ENCODE measurements around the gene LRRC37A. TPM values are rescaled to one million over a fixed set of nuclear protein-coding genes. Genes with fewer than 3 reads are reported as not detected.
"Not testable (repeated sequence)": the region's sequence is repeated elsewhere in the genome, so short reads cannot be mapped to it uniquely, and the experiment has no call there.

LRRC37A gene
- polyA plus RNA-seq (ENCODE audit: insufficient read length in 3 of 3), result 1 to 10 TPM; 5.1 to 8.7 (median 6.3) TPM
- long read RNA-seq, donor 1, result 0 reads
- long read RNA-seq, donor 2, result 0 reads
- long read RNA-seq, donor 3, result 0 reads
- long read RNA-seq, donor 4, result 0 reads
- long read RNA-seq, donor 5, result 0 reads
- long read RNA-seq, donor 6, partial matches to known transcripts, result 44 of 44 reads
- long read RNA-seq, donor 6, other reads (novel, unspliced or antisense), result 0 of 44 reads
- long read RNA-seq, donor 7, result 0 reads
- long read RNA-seq, donor 8, result 0 reads
- long read RNA-seq, donor 9, result 0 reads
- long read RNA-seq, donor 10, result 0 reads
- long read RNA-seq, donor 11, result 0 reads
- long read RNA-seq, donor 12, result 0 reads
- long read RNA-seq, donor 13, result 0 reads
- long read RNA-seq, donor 14, partial matches to known transcripts, result 0 of 5 reads
- long read RNA-seq, donor 14, other reads (novel, unspliced or antisense), result 5 of 5 reads
- long read RNA-seq, donor 15, result 0 reads
- long read RNA-seq, donor 16, partial matches to known transcripts, result 119 of 154 reads
- long read RNA-seq, donor 16, other reads (novel, unspliced or antisense), result 35 of 154 reads

- DNase-seq (ENCODE audit: extremely low read depth in 1 of 11, low read depth in 9 of 11, low spot score in 4 of 11), result not testable (repeated sequence)
Observed at GRCh38 chr17:46294831-46295230, at the start of gene LRRC37A. Gene LRRC37A, plus strand, starts transcription at chr17:46295131. Its CDS starts 3 bp downstream, at chr17:46295134.

- not testable (repeated sequence) for DNase-seq (ENCODE audit: extremely low read depth in 1 of 11, low read depth in 9 of 11, low spot score in 4 of 11)
Observed at GRCh38 chr17:46249153-46249552, 45.8 kb upstream of the LRRC37A start.

- DNase-seq (ENCODE audit: extremely low read depth in 1 of 11, low read depth in 9 of 11, low spot score in 4 of 11), result not testable (repeated sequence)
Observed at GRCh38 chr17:46252804-46253203, 42.1 kb upstream of the LRRC37A start.

- not testable (repeated sequence) for DNase-seq (ENCODE audit: extremely low read depth in 1 of 11, low read depth in 9 of 11, low spot score in 4 of 11)
Observed at GRCh38 chr17:46253722-46254121, 41.2 kb upstream of the LRRC37A start.

- DNase-seq (ENCODE audit: extremely low read depth in 1 of 11, low read depth in 9 of 11, low spot score in 4 of 11), result not testable (repeated sequence)
Observed at GRCh38 chr17:46254215-46254614, 40.7 kb upstream of the LRRC37A start.

- DNase-seq (ENCODE audit: extremely low read depth in 1 of 11, low read depth in 9 of 11, low spot score in 4 of 11), result not testable (repeated sequence)
Observed at GRCh38 chr17:46256369-46256768, 38.6 kb upstream of the LRRC37A start.

GRCh38 chr17:46259845-46260661 lies 34.9 kb upstream of the LRRC37A start:
- not testable (repeated sequence) for DNase-seq (ENCODE audit: extremely low read depth in 1 of 11, low read depth in 9 of 11, low spot score in 4 of 11)

- DNase-seq (ENCODE audit: extremely low read depth in 1 of 11, low read depth in 9 of 11, low spot score in 4 of 11), result no peak
Observed at GRCh38 chr17:46262271-46262670, 32.7 kb upstream of the LRRC37A start.

- no peak for DNase-seq (ENCODE audit: extremely low read depth in 1 of 11, low read depth in 9 of 11, low spot score in 4 of 11)
Observed at GRCh38 chr17:46264456-46265198, 30.3 kb upstream of the LRRC37A start.

- peak in 2 of 11 donors; percentile 5 to 30 for DNase-seq (ENCODE audit: extremely low read depth in 1 of 11, low read depth in 9 of 11, low spot score in 4 of 11)
Observed at GRCh38 chr17:46266063-46266655, 28.8 kb upstream of the LRRC37A start.

- DNase-seq (ENCODE audit: extremely low read depth in 1 of 11, low read depth in 9 of 11, low spot score in 4 of 11), result peak in 10 of 11 donors; percentile 70 to 91 (median 84)
Observed at GRCh38 chr17:46266656-46267544, 28.0 kb upstream of the LRRC37A start.

GRCh38 chr17:46270032-46270431 lies 24.9 kb upstream of the LRRC37A start:
- no peak for DNase-seq (ENCODE audit: extremely low read depth in 1 of 11, low read depth in 9 of 11, low spot score in 4 of 11)

GRCh38 chr17:46273541-46274236 lies 21.2 kb upstream of the LRRC37A start:
- DNase-seq (ENCODE audit: extremely low read depth in 1 of 11, low read depth in 9 of 11, low spot score in 4 of 11), result no peak

GRCh38 chr17:46274238-46274637 lies 20.7 kb upstream of the LRRC37A start:
- no peak for DNase-seq (ENCODE audit: extremely low read depth in 1 of 11, low read depth in 9 of 11, low spot score in 4 of 11)

- not testable (repeated sequence) for DNase-seq (ENCODE audit: extremely low read depth in 1 of 11, low read depth in 9 of 11, low spot score in 4 of 11)
Observed at GRCh38 chr17:46276728-46277479, 18.0 kb upstream of the LRRC37A start.

GRCh38 chr17:46281336-46281735 lies 13.6 kb upstream of the LRRC37A start:
- DNase-seq (ENCODE audit: extremely low read depth in 1 of 11, low read depth in 9 of 11, low spot score in 4 of 11), result not testable (repeated sequence)
